Small intestine (tissue), 7 donors: Measurements from ENCODE around the gene ADAMTS1. TPM values are rescaled to one million over a fixed set of nuclear protein-coding genes. Genes with fewer than 3 reads are reported as not detected.

Experiments used
- DNase-seq, 2 donors: peaks; one replicate each; pipeline versions ENCODE4 v3.0.0 to v3.0.0-alpha.2; 2013
- FAIRE-seq: peaks from 2 replicates; lab custom pipeline; 2012; peaks lifted over from hg19 to GRCh38; lab: Jason Lieb, UNC
- H3K27ac ChIP-seq, 3 donors: one replicate each; pipeline ENCODE4 v1.5.1; 2013; ENCODE audit warnings: low read length in 2 of 3, mild to moderate bottlenecking in 2 of 3, control low read depth in 1 of 3, inconsistent platforms in 1 of 3, low read depth in 1 of 3, moderate library complexity in 1 of 3
- H3K27me3 ChIP-seq, 3 donors: one replicate each; pipeline ENCODE4 v1.6.1; 2013; ENCODE audit warnings: low read length in 3 of 3, inconsistent platforms in 1 of 3; ENCODE audit not compliant: control insufficient read depth in 3 of 3, insufficient read depth in 3 of 3
- H3K36me3 ChIP-seq, 3 donors: one replicate each; pipeline ENCODE4 v1.6.1; 2013; ENCODE audit warnings: low read length in 3 of 3, inconsistent platforms in 1 of 3, low read depth in 1 of 3, mild to moderate bottlenecking in 1 of 3, moderate library complexity in 1 of 3; ENCODE audit not compliant: control insufficient read depth in 3 of 3, insufficient read depth in 2 of 3
- H3K4me1 ChIP-seq, 3 donors: one replicate each; pipeline ENCODE4 v1.6.1; 2013; ENCODE audit warnings: low read length in 2 of 3, inconsistent platforms in 1 of 3, low read depth in 1 of 3, mild to moderate bottlenecking in 1 of 3, moderate library complexity in 1 of 3; ENCODE audit not compliant: control insufficient read depth in 3 of 3, insufficient read depth in 2 of 3
- H3K4me3 ChIP-seq, 3 donors: one replicate each; pipeline ENCODE4 v1.5.1; 2013; ENCODE audit warnings: low read length in 3 of 3, control low read depth in 1 of 3, inconsistent platforms in 1 of 3, low read depth in 1 of 3, mild to moderate bottlenecking in 1 of 3, moderate library complexity in 1 of 3
- H3K9me3 ChIP-seq, 2 donors: one replicate each; pipeline ENCODE4 v1.6.1; 2013; ENCODE audit warnings: low read depth in 1 of 2, low read length in 1 of 2; ENCODE audit not compliant: control insufficient read depth in 2 of 2, insufficient read depth in 1 of 2
- WGBS, 3 donors: extraction: QIAGEN DNeasy Blood & Tissue Kit; methylation state at CpG; one replicate each; pipeline ENCODE4 v1.1.7; 2013; 5-methylcytosine and 5-hydroxymethylcytosine counted together
- polyA plus RNA-seq, 4 donors: library from polyadenylated mRNA; stranded (reverse) in 3 of 4; unstranded in 1 of 4; fragments of 200-250 nt in 3 of 4; fragments of 120-200 nt in 1 of 4; gene quantifications; one replicate each; pipeline versions ENCODE4 v1.2.1 to v1.2.3, GENCODE V29; 2013
- donor health status: healthy with polysubstance abuse.
- donor health status: control.
- donor health status: control.
- donor health status: Bipolar disorder and iron deficiency.
- donor health status: healthy.

The ADAMTS1 gene
- polyA plus RNA-seq, 4 donors, result 0.89 to 94.8 (median 11.3) TPM

DNA sequence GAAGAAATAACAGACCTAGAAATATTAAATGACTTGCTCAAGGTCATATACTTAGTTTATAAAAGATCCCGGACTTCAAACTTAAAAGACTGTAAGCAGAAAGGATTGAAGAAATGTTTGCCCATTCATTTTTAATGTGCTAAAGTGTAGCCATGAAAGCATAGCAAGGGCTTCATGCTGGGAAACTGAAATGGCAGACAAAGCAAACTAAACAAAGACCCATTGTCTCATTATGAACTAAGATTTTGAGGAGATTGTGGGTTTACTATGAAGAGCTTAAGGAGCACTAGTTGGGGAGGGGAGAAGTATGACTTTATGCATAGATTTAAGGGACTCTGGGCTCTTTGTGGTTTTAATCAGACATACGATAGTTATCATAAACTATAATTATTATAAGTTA, 26.3 kb downstream of the ADAMTS1 start:
- Histone ChIP-seq H3K4me3 (no peak overlapping the region), H3K27me3 (no peaks in the 10 kb centered on the region), H3K27ac (no peak overlapping the region), H3K4me1 (no peaks in the 10 kb centered on the region), H3K36me3 (no peaks in the 10 kb centered on the region), H3K9me3 (no peaks in the 10 kb centered on the region)
- no peak for FAIRE-seq
- WGBS, 3 donors, result 71 to 84% (median 80%) methylated on average over 2 of the region's 2 CpGs
- DNase-seq, result no peak

DNA sequence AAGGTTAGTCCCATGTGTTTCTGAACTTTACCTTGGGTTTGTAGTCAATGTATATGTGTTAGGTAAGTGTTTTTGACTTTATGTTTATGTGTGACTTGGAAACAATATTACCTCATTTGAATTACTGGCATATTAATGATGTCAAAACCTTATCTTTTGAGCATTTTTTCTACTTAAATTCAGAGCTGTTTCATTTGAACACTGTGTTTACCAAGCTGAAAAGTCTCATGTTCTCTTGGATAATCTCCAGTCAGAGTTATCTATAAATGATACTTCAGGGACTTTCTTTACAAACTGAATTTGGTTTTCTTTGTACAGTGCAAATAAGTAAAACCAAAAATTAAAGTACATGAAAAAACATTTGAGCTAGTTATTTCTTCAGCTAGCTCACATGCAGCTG, 30.0 kb downstream of the ADAMTS1 start:
- no peaks in the 10 kb centered on the region for H3K9me3 ChIP-seq
- no peaks in the 10 kb centered on the region for H3K4me1 ChIP-seq
- H3K4me3 ChIP-seq, result no peak overlapping the region
- FAIRE-seq, result no peak
- no peak overlapping the region for H3K27ac ChIP-seq
- no peaks in the 10 kb centered on the region for H3K36me3 ChIP-seq
- no peaks in the 10 kb centered on the region for H3K27me3 ChIP-seq
- no peak for DNase-seq

DNA sequence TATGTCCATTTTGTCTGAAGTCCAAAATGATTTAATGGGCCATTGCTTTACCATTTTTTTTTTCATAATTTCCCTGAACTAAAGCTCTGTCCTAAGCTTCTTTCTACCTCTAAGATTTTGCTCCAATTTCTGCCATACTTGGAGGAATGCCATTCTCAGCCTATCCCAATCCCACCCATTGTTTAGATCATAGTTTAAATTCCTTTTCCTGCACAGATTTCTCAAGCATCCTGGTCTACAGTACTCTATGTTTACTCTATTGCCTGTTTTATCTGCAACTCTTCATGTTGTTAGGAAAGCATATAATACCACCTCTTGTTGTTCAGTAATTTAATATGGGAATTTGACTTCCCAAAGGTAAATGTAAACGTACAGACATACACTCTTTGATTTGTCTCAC, 30.8 kb downstream of the ADAMTS1 start:
- DNase-seq (no peak), FAIRE-seq (no peak)
- H3K27ac ChIP-seq, result no peak overlapping the region
- no peaks in the 10 kb centered on the region for H3K36me3 ChIP-seq
- no peaks in the 10 kb centered on the region for H3K9me3 ChIP-seq
- no peaks in the 10 kb centered on the region for H3K4me1 ChIP-seq
- no peaks in the 10 kb centered on the region for H3K27me3 ChIP-seq
- H3K4me3 ChIP-seq, result no peak overlapping the region
- 0 to 22% (median 3%) methylated on average over 1 of the region's 1 CpG for WGBS, 3 donors

DNA sequence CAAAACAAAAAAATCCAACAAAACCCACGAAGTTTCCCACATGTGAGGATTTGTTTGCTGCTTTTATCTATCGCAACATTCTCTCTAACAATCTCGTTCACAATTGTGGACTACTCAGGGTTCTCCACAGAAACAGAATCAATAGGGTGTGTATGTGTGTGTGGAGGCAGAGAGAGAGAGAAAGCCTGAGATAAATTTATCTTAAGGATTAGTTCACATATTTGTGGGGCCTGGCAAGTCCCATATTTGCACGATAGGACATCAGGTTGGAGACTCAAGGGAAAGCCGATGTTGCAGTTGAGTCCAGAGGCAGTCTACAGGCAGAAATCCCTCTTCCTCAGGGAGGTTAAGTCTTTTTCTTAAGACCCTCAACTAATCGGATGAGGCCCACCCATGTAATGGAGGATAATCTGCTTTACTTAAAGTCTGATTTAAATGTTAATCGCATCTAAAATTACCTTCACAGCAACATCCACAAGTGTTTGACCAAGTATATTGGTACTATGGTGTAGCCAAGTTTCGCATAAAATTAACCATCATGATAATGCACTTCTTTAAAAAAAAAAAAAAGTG, 31.7 kb downstream of the ADAMTS1 start:
- Histone ChIP-seq H3K9me3 (no peaks in the 10 kb centered on the region), H3K4me1 (no peaks in the 10 kb centered on the region), H3K27ac (no peak overlapping the region), H3K27me3 (no peaks in the 10 kb centered on the region), H3K36me3 (no peaks in the 10 kb centered on the region), H3K4me3 (no peak overlapping the region)
- 50 to 64% (median 60%) methylated on average over 8 of the region's 8 CpGs for WGBS, 3 donors
- no peak for FAIRE-seq
- DNase-seq, result no peak

DNA sequence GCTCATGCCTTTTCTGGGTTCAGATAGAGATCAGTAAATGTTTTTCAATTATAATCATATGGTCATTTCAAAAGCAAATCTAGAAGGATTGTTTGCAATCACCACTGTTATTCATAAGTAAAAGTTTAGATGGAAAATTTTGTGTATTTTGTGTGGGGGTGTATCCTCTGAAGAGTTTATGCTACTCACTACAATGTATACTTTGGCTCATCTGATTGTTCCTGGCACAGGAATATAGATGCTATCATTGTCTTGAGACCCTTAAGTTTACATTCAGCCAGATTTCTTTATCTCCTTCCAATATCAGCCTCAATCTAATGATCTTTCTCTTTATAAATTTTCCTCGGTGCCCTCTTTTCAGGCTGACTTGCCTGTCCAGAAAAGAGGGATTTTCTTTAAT, 33.0 kb downstream of the ADAMTS1 start:
- 70 to 84% (median 81%) methylated on average over 1 of the region's 1 CpG for WGBS, 3 donors
- DNase-seq (no peak), FAIRE-seq (no peak)
- H3K9me3 ChIP-seq, result no peaks in the 10 kb centered on the region
- H3K4me3 ChIP-seq, result no peak overlapping the region
- no peaks in the 10 kb centered on the region for H3K36me3 ChIP-seq
- H3K27ac ChIP-seq, result no peak overlapping the region
- no peaks in the 10 kb centered on the region for H3K4me1 ChIP-seq
- no peaks in the 10 kb centered on the region for H3K27me3 ChIP-seq

DNA sequence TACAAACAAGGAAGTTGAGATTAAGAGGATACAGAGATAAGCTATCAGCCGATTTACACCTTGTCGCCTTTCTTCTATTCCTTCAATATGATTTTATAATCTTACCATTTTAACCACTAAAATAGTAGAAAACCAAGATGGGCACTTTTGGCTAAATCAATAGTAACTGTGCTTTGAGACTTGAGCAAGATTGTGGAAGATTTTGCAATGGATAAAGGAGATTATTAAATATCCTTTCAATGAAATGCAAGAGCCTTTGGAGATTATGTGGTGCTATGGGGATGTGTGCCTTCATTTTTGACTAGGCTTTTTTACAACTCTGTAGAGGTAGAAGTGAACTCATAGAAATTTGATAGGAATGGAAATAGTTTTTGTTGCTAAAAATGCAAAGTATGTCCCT, 33.7 kb downstream of the ADAMTS1 start:
- FAIRE-seq, result no peak
- 21 to 64% (median 34%) methylated on average over 2 of the region's 2 CpGs for WGBS, 3 donors
- H3K4me1 ChIP-seq, result no peaks in the 10 kb centered on the region
- no peak overlapping the region for H3K4me3 ChIP-seq
- H3K27ac ChIP-seq, result no peak overlapping the region
- H3K9me3 ChIP-seq, result no peaks in the 10 kb centered on the region
- no peak for DNase-seq
- no peaks in the 10 kb centered on the region for H3K27me3 ChIP-seq
- no peaks in the 10 kb centered on the region for H3K36me3 ChIP-seq

DNA sequence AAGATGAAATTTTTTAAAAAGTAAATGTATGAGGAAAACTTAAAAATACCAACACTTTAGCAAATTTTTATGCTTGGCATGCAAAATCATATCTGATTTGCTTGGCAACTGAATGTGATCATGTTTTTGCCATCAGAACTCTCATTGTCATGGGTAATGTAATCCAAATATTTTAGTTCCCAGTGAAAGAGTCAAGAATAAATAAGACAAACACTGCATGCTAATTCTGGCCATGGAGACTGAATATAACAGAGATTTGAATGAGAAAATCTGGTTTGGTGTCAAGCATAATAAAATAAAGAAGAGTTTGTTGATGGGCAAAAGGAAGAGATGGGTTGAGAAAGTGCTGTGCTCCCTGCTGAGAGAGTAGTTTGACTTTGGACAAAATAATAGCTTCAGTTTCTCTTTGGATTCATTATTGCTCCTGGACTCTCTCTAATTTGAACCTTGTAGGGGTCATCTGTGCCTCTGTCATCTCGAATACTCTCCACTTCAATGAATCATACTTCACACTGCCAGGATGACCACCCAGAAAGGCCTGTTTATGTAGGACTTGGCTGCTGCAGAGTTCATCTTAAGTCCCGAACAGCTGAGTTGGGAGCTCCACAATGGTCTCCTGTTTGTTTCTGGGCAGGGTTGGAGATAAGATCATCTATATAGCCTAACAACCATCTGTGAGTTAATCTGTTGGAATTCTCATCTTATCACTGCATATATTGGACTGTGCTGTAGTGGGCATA, 34.4 kb downstream of the ADAMTS1 start:
- H3K36me3 ChIP-seq, result no peaks in the 10 kb centered on the region
- H3K27ac ChIP-seq, result peak overlapping the region in 1 of 3 donors; percentile 27
- no peaks in the 10 kb centered on the region for H3K4me1 ChIP-seq
- FAIRE-seq (no peak), DNase-seq (no peak)
- WGBS, 3 donors, result 21 to 35% (median 25%) methylated on average over 2 of the region's 2 CpGs
- no peaks in the 10 kb centered on the region for H3K27me3 ChIP-seq
- H3K9me3 ChIP-seq, result no peaks in the 10 kb centered on the region
- no peak overlapping the region for H3K4me3 ChIP-seq

DNA sequence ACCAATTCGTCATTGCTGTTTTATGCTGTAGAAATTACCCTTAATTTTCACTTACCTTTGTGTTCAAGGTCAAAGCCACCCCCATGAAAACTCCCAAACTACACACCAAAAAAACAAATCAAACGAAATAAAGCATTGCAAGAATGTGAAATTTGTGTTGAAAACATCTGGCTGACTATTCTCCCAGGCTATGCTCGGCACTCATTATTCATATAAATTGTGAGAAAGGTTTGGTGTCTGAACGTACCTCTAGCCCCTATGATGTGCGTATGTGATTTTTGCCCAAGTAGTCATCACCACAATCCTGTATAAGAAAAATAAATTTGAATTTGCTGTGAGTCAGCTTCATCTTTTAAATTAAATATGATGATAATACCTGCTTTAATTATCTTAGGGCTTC, 34.9 kb downstream of the ADAMTS1 start:
- Histone ChIP-seq H3K4me3 (no peak overlapping the region), H3K4me1 (no peaks in the 10 kb centered on the region), H3K36me3 (no peaks in the 10 kb centered on the region), H3K27me3 (no peaks in the 10 kb centered on the region), H3K9me3 (no peaks in the 10 kb centered on the region), H3K27ac (no peak overlapping the region)
- WGBS, 3 donors, result 67 to 74% (median 72%) methylated on average over 5 of the region's 5 CpGs
- FAIRE-seq, result no peak
- DNase-seq, result no peak

DNA sequence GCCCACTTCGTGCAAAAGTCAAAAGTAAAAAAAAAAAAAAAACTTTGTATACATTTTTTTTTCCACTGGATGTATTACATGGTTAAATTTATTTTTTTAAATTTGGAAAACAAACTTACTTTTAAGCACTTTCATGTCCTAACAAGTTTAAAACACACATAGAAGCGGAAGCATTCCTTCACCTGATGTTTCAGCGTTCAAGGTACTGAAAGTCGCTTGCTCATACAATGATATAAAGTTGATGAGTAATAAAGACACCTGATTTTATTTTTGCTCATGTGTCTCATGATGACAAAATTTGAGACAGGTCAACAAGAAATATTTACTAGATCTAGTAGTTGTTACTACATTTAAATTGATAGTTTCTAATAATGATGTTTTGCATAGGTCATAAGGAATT, 35.5 kb downstream of the ADAMTS1 start:
- WGBS, 3 donors, result 86 to 93% (median 87%) methylated on average over 4 of the region's 4 CpGs
- Histone ChIP-seq H3K27ac (no peak overlapping the region), H3K4me3 (no peak overlapping the region), H3K9me3 (no peaks in the 10 kb centered on the region), H3K4me1 (no peaks in the 10 kb centered on the region), H3K36me3 (no peaks in the 10 kb centered on the region), H3K27me3 (no peaks in the 10 kb centered on the region)
- DNase-seq, result no peak
- no peak for FAIRE-seq
